HEK293 (cell line): ENCODE measurements around the gene OR1M1.

Source experiments
- CTCF ChIA-PET: fragments of 350-600 bp; formaldehyde crosslinking; extraction: SDS; loops from one replicate; lab custom pipeline; 2021; ENCODE audit warnings: antibody characterized with exemption; lab: Yijun Ruan, JAX
- POLR2A ChIA-PET: fragments of 300-600 bp; formaldehyde crosslinking; extraction: SDS; loops from one replicate; lab custom pipeline; 2020; ENCODE audit warnings: antibody characterized with exemption, inconsistent platforms; lab: Yijun Ruan, JAX
- H3K27ac ChIP-seq: fragments of 200-500 bp; sonication (Bioruptor generic); 2 replicates; pipeline ENCODE4 v1.5.1; 2014; ENCODE audit warnings: low read depth, low read length, control low read depth, inconsistent platforms; ENCODE audit errors: extremely low read depth
- H3K36me3 ChIP-seq, 2 experiments: fragments of 200-500 bp in 1 of 2; sonication (Bioruptor generic) in 1 of 2; 1 replicate in 1 of 2; 2 replicates in 1 of 2; pipeline ENCODE4 v1.5.1; 2014 to 2017; ENCODE audit warnings: inconsistent platforms in 2 of 2, low read length in 2 of 2; ENCODE audit not compliant: control insufficient read depth in 2 of 2, insufficient read depth in 1 of 2
- H3K4me1 ChIP-seq: fragments of 200-500 bp; sonication (Bioruptor generic); 2 replicates; pipeline ENCODE4 v1.5.1; 2014; ENCODE audit warnings: mild to moderate bottlenecking, low read length, inconsistent platforms; ENCODE audit not compliant: control insufficient read depth, insufficient read depth
- H3K4me3 ChIP-seq: 2 replicates; pipeline ENCODE4 v1.5.1; 2011; ENCODE audit warnings: low read depth, mild to moderate bottlenecking, control low read depth, low read length, moderate library complexity
- H3K9me3 ChIP-seq: fragments of 200-500 bp; sonication (Bioruptor generic); 2 replicates; pipeline ENCODE4 v1.5.1; 2014; ENCODE audit warnings: low read depth, low read length, inconsistent platforms; ENCODE audit not compliant: control insufficient read depth, insufficient read depth
- PATZ1 ChIP-seq: fragments of 450-650 bp; formaldehyde crosslinking; IDR thresholded peaks from 2 replicates; pipeline ENCODE4 v1.5.1; 2016; ENCODE audit warnings: missing biosample characterization, missing genetic modification characterization
- PRDM6 ChIP-seq: fragments of 450-650 bp; formaldehyde crosslinking; IDR thresholded peaks from 2 replicates; pipeline ENCODE4 v1.5.1; 2017; ENCODE audit warnings: missing biosample characterization, missing genetic modification characterization
- REST ChIP-seq: fragments of 450-650 bp; formaldehyde crosslinking; IDR thresholded peaks from 2 replicates; pipeline ENCODE4 v1.5.1; 2016; ENCODE audit warnings: missing biosample characterization, missing genetic modification characterization
- SP2 ChIP-seq: fragments of 450-650 bp; formaldehyde crosslinking; IDR thresholded peaks from 2 replicates; pipeline ENCODE4 v1.5.1; 2016; ENCODE audit warnings: missing biosample characterization, missing genetic modification characterization
- SP7 ChIP-seq: fragments of 450-650 bp; formaldehyde crosslinking; IDR thresholded peaks from 2 replicates; pipeline ENCODE4 v1.5.1; 2016; ENCODE audit warnings: missing biosample characterization, missing genetic modification characterization
- YY2 ChIP-seq: fragments of 450-650 bp; formaldehyde crosslinking; IDR thresholded peaks from 2 replicates; pipeline ENCODE4 v1.5.1; 2016; ENCODE audit warnings: missing biosample characterization, missing genetic modification characterization
- ZBTB26 ChIP-seq: fragments of 450-650 bp; formaldehyde crosslinking; optimal IDR thresholded peaks from 2 replicates; pipeline ENCODE3; 2016; ENCODE audit warnings: missing biosample characterization, mild to moderate bottlenecking, missing genetic modification characterization
- ZBTB44 ChIP-seq: fragments of 450-650 bp; IDR thresholded peaks from 2 replicates; pipeline ENCODE4 v1.5.1; 2018; ENCODE audit warnings: missing biosample characterization, mild to moderate bottlenecking, missing genetic modification characterization
- ZNF138 ChIP-seq: fragments of 450-650 bp; formaldehyde crosslinking; IDR thresholded peaks from 2 replicates; pipeline ENCODE4 v1.5.1; 2016; ENCODE audit warnings: missing biosample characterization, missing genetic modification characterization, borderline replicate concordance
- ZNF174 ChIP-seq: fragments of 450-650 bp; formaldehyde crosslinking; IDR thresholded peaks from 2 replicates; pipeline ENCODE4 v1.5.0; 2017; ENCODE audit warnings: missing biosample characterization, mild to moderate bottlenecking, missing genetic modification characterization
- ZNF18 ChIP-seq: fragments of 450-650 bp; formaldehyde crosslinking; IDR thresholded peaks from 2 replicates; pipeline ENCODE4 v1.5.1; 2016; ENCODE audit warnings: missing biosample characterization, missing genetic modification characterization
- ZNF2 ChIP-seq: fragments of 450-650 bp; formaldehyde crosslinking; IDR thresholded peaks from 2 replicates; pipeline ENCODE4 v1.5.1; 2016; ENCODE audit warnings: missing biosample characterization, missing genetic modification characterization
- ZNF248 ChIP-seq: fragments of 450-650 bp; formaldehyde crosslinking; IDR thresholded peaks from 2 replicates; pipeline ENCODE4 v1.5.1; 2017; ENCODE audit warnings: missing biosample characterization, missing genetic modification characterization
- ZNF341 ChIP-seq: fragments of 450-650 bp; formaldehyde crosslinking; IDR thresholded peaks from 2 replicates; pipeline ENCODE4; 2016; ENCODE audit warnings: low read depth, missing biosample characterization, missing genetic modification characterization
- ZNF416 ChIP-seq: fragments of 450-650 bp; formaldehyde crosslinking; IDR thresholded peaks from 2 replicates; pipeline ENCODE4 v1.5.1; 2016; ENCODE audit warnings: missing biosample characterization, missing genetic modification characterization
- ZNF621 ChIP-seq: fragments of 450-650 bp; formaldehyde crosslinking; IDR thresholded peaks from 2 replicates; pipeline ENCODE4 v1.5.1; 2017; ENCODE audit warnings: missing biosample characterization, missing genetic modification characterization
- ZNF629 ChIP-seq: fragments of 450-650 bp; formaldehyde crosslinking; IDR thresholded peaks from 2 replicates; pipeline ENCODE4 v1.5.1; 2017; ENCODE audit warnings: missing biosample characterization, missing genetic modification characterization
- ZNF660 ChIP-seq: fragments of 450-650 bp; IDR thresholded peaks from 2 replicates; pipeline ENCODE4 v1.5.1; 2018; ENCODE audit warnings: missing biosample characterization, mild to moderate bottlenecking, missing genetic modification characterization
- ZNF664 ChIP-seq: fragments of 450-650 bp; formaldehyde crosslinking; IDR thresholded peaks from 2 replicates; pipeline ENCODE4 v1.5.1; 2016; ENCODE audit warnings: missing biosample characterization, missing genetic modification characterization
- ZNF692 ChIP-seq: fragments of 450-650 bp; formaldehyde crosslinking; IDR thresholded peaks from 2 replicates; pipeline ENCODE4 v1.5.1; 2016; ENCODE audit warnings: missing biosample characterization, missing genetic modification characterization

The OR1M1 gene

GRCh38 chr19:9078651-9079050 is 8.2 kb upstream of the OR1M1 start:
- Histone ChIP-seq H3K9me3 (no peaks in the 10 kb centered on the region), H3K4me1 (peaks cover 6% of the 10 kb centered on the region), H3K27ac (no peak overlapping the region), H3K36me3 (no peaks in the 10 kb centered on the region), H3K4me3 (no peak overlapping the region)
- no peak for TF ChIP-seq PRDM6
- TF ChIP-seq ZNF341 (tag by site-specific recombination), result no peak
- TF ChIP-seq ZNF660 (tag by site-specific recombination), result no peak
- no peak for TF ChIP-seq ZNF629 (tag by site-specific recombination)
- TF ChIP-seq ZNF692 (tag by site-specific recombination), result no peak
- CTCF ChIA-PET, result no interaction called here
- POLR2A ChIA-PET, result interaction anchor here (0.6 kb wide), 1 partner anchor 413 kb away, joined by 3 read pairs; no protein-coding TSS in a partner anchor

GRCh38 chr19:9107375-9107774 is 20.5 kb downstream of the OR1M1 start, which contains the start of gene OR7G2:
Gene OR7G2, minus strand, starts transcription at chr19:9107475. Its CDS starts 4,232 bp downstream, at chr19:9103243.
- POLR2A ChIA-PET, result no interaction called here
- TF ChIP-seq ZNF18 (no peak), ZBTB26 (tag by site-specific recombination) (no peak), SP7 (tag by site-specific recombination) (no peak), YY2 (tag by site-specific recombination) (no peak), ZNF174 (tag by site-specific recombination) (no peak), REST (tag by site-specific recombination) (no peak), ZNF138 (tag by site-specific recombination) (no peak), ZNF416 (tag by site-specific recombination) (no peak), ZNF621 (tag by site-specific recombination) (no peak), SP2 (no peak), ZNF2 (no peak), PATZ1 (tag by site-specific recombination) (no peak), ZNF664 (tag by site-specific recombination) (no peak), ZNF248 (no peak), ZBTB44 (tag by site-specific recombination) (no peak)
- CTCF ChIA-PET, result no interaction called here

More at GRCh38 chr19:9107375-9107774, 20.5 kb downstream of the OR1M1 start, which contains the start of gene OR7G2:
- Histone ChIP-seq H3K4me3 (no peak within 1 kb of the TSS), H3K27ac (no peak within 1 kb of the TSS), H3K36me3 (no peaks in the 10 kb centered on the region), H3K9me3 (no peaks in the 10 kb centered on the region), H3K4me1 (no peaks in the 10 kb centered on the region)
